Stimulated activated effector memory CD8-positive, alpha-beta T cell treated with anti-CD3 and anti-CD28 coated beads, Interleukin-12 subunit alpha, Interleukin-12 subunit beta, amount 100 ng/mL, for 72 hours (primary cell): ENCODE data around the gene ARX.

Experiments
- ATAC-seq: fragments of 150-1000 bp; cut with Tn5 transposase; 2 replicates; pipeline ENCODE4 v1.10.0; 2021
- DNase-seq, 2 donors: peaks; one replicate each; pipeline ENCODE4 v3.0.0; 2021 to 2022; ENCODE audit warnings: low spot score in 2 of 2
- H3K27ac Mint-ChIP-seq: one replicate; pipeline ENCODE4 v1.8.0; 2022; ENCODE audit warnings: mild to moderate bottlenecking, mixed read lengths
- H3K36me3 Mint-ChIP-seq: one replicate; pipeline ENCODE4 v1.8.0; 2022; ENCODE audit warnings: mild to moderate bottlenecking, mixed read lengths
- H3K4me1 Mint-ChIP-seq: one replicate; pipeline ENCODE4 v1.8.0; 2022; ENCODE audit warnings: mixed read lengths
- H3K4me3 Mint-ChIP-seq: one replicate; pipeline ENCODE4 v1.8.0; 2022; ENCODE audit warnings: mild to moderate bottlenecking, mixed read lengths
- H3K9me3 Mint-ChIP-seq: one replicate; pipeline ENCODE4 v1.8.0; 2022; ENCODE audit warnings: mixed read lengths

ARX gene

DNA sequence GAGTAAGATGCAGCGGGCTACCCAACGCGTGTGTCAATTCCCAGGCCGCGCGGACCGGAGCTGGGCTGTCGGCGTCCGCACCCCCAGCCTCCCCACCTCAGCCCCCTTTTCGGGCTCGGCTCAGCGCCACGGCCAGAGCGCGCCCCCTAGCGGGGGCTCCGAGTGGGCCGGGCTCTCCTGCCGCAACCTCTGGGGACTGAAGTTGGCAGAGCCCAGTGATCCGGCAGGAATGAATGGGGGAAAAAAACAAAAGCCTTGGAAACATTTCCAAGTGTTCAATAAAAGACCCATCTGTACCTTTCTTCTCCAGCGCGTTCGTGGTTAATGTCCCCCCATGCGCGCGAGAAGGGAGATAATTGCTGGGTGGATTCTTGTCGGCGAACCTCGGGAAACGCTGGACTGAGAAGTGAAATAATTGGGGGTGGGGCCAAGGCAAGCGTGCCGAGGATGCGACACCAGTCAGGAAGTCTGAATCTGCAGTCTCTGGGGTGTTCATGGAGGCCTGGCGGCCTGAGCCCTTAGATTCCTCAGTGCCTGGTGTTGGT, 5.2 kb upstream of the ARX start:
- Mint-ChIP-seq H3K4me3 (peak overlapping the region; percentile 36), H3K36me3 (no peaks in the 10 kb centered on the region), H3K27ac (no peak overlapping the region), H3K9me3 (no peaks in the 10 kb centered on the region), H3K4me1 (peaks cover 36% of the 10 kb centered on the region)
- peak in 1 of 2 donors; percentile 25 for DNase-seq
- peak; percentile 68 for ATAC-seq

DNA sequence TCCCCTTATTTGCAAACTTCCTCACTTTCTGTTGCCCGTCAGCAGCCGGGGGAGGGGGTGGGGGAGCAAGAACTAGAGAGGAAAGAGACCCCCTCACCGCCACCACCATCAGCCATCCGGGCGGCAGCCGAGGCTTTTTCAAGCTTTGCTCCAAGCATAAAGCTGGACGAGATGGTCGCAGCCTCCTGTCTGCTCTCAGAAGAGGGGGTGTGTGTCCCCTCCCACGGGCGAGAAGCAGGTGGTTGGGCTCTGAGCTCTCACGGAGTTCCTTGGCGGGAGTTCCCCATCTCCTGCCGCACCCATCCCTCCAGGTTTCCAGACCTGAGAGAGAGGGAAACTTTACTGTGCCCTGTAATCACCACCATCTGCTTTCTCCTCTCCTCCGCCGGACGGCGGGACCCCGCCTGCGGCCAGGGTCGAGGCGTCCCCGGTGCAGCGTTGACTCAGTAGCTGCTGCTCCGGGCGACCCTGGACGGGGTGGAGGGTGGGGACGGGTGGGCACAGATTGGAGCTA, 4.7 kb upstream of the ARX start:
- peak; percentile 36 for ATAC-seq
- H3K27ac Mint-ChIP-seq = no peak overlapping the region
- H3K4me3 Mint-ChIP-seq = peak overlapping the region; percentile 42
- H3K36me3 Mint-ChIP-seq = no peaks in the 10 kb centered on the region
- H3K4me1 Mint-ChIP-seq = peaks cover 36% of the 10 kb centered on the region
- no peaks in the 10 kb centered on the region for H3K9me3 Mint-ChIP-seq
- DNase-seq = no peak

GRCh38 chrX:25019707-25020390, 4.1 kb upstream of the ARX start:
- Mint-ChIP-seq H3K36me3 (no peaks in the 10 kb centered on the region), H3K27ac (no peak overlapping the region), H3K4me3 (peak overlapping the region; percentile 42), H3K4me1 (peaks cover 36% of the 10 kb centered on the region), H3K9me3 (no peaks in the 10 kb centered on the region)
- DNase-seq = no peak
- ATAC-seq = no peak

- H3K9me3 Mint-ChIP-seq = no peaks in the 10 kb centered on the region
- no peak overlapping the region for H3K4me3 Mint-ChIP-seq
- DNase-seq = no peak
- H3K36me3 Mint-ChIP-seq = no peaks in the 10 kb centered on the region
- peaks cover 30% of the 10 kb centered on the region for H3K4me1 Mint-ChIP-seq
- ATAC-seq = no peak
- no peak overlapping the region for H3K27ac Mint-ChIP-seq
Observed at GRCh38 chrX:25018682-25019081, 2.9 kb upstream of the ARX start.

DNA sequence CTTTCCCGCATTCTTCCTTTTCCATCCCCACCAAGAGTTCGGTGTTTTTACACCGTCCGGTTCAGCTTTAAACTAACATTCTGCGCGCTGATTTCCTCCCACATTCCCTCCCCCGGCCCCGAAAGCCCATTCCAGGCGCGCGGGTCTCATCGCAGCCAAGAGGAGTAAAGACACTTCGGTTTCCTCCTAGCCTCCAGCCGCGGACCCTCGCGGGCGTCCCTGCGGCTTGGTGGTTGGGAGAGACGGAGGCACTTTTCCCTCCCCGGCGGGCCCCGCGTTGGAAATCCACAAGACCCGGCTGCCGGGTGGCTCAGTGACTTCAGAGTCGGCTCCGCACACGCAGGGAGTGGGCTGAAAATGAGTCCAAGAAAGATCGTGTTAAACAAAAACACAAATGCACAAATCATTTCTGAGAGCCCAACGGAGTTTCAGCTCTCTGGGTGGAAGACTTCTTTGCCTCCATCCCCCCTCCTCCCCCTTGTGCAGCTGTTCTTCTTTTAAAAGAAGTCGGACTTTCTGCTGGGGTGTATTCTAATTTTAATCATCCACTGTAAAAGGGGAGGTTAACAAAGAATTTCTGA, 2.0 kb upstream of the ARX start:
- H3K36me3 Mint-ChIP-seq = no peaks in the 10 kb centered on the region
- no peaks in the 10 kb centered on the region for H3K9me3 Mint-ChIP-seq
- DNase-seq (no peak), ATAC-seq (no peak)
- H3K4me3 Mint-ChIP-seq = peak overlapping the region; percentile 24
- peaks cover 26% of the 10 kb centered on the region for H3K4me1 Mint-ChIP-seq
- H3K27ac Mint-ChIP-seq = no peak overlapping the region

- H3K9me3 Mint-ChIP-seq = no peaks in the 10 kb centered on the region
- ATAC-seq (no peak), DNase-seq (no peak)
- no peaks in the 10 kb centered on the region for H3K36me3 Mint-ChIP-seq
- H3K4me1 Mint-ChIP-seq = peaks cover 23% of the 10 kb centered on the region
- no peak overlapping the region for H3K27ac Mint-ChIP-seq
- peak overlapping the region; percentile 24 for H3K4me3 Mint-ChIP-seq
Observed at GRCh38 chrX:25016938-25017598, 1.3 kb upstream of the ARX start.

- Mint-ChIP-seq H3K4me3 (no peak overlapping the region), H3K27ac (no peak overlapping the region), H3K9me3 (no peaks in the 10 kb centered on the region), H3K4me1 (peaks cover 15% of the 10 kb centered on the region), H3K36me3 (no peaks in the 10 kb centered on the region)
- no peak for DNase-seq
- no peak for ATAC-seq
Observed at GRCh38 chrX:25016361-25016671, 551 bp upstream of the ARX start.

DNA sequence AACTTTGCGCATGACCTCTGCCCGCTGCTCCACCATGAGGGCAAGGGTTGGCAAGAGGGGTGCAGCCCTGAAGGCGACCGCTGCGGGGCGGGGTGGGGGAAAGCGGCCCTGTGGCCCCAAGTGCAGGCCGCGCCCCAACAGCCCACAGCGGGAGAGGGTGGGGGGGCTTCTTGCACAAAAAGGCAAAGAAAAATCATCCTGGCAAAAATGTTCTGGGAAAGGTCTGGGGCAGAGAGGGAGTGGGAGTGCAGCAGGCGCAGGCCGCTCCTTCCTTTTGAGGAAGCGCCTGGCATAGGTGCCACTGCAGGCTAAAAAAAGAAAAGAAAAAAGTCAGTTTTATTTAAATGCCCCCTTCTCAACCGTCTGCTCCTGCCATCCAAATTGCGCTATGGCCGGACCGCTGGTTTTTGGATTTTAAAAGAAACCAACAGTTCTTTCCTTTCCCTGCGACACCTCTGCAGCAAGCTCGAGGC, 1.4 kb downstream of the ARX start:
- H3K27ac Mint-ChIP-seq = no peak overlapping the region
- no peaks in the 10 kb centered on the region for H3K9me3 Mint-ChIP-seq
- peaks cover 11% of the 10 kb centered on the region for H3K4me1 Mint-ChIP-seq
- ATAC-seq (no peak), DNase-seq (no peak)
- no peaks in the 10 kb centered on the region for H3K36me3 Mint-ChIP-seq
- H3K4me3 Mint-ChIP-seq = peak overlapping the region; percentile 72

- Mint-ChIP-seq H3K4me3 (peak overlapping the region; percentile 72), H3K27ac (no peak overlapping the region), H3K36me3 (no peaks in the 10 kb centered on the region), H3K4me1 (peaks cover 11% of the 10 kb centered on the region), H3K9me3 (no peaks in the 10 kb centered on the region)
- DNase-seq (no peak), ATAC-seq (peak; percentile 50)
Observed at GRCh38 chrX:25013632-25014365, 2.0 kb downstream of the ARX start.

- peaks cover 11% of the 10 kb centered on the region for H3K4me1 Mint-ChIP-seq
- H3K27ac Mint-ChIP-seq = no peak overlapping the region
- H3K36me3 Mint-ChIP-seq = no peaks in the 10 kb centered on the region
- H3K4me3 Mint-ChIP-seq = peak overlapping the region; percentile 72
- H3K9me3 Mint-ChIP-seq = no peaks in the 10 kb centered on the region
- DNase-seq (no peak), ATAC-seq (peak; percentile 60)
Observed at GRCh38 chrX:25012793-25013631, 2.8 kb downstream of the ARX start.

GRCh38 chrX:25012433-25012735, 3.4 kb downstream of the ARX start:
- peak overlapping the region; percentile 72 for H3K4me3 Mint-ChIP-seq
- no peak overlapping the region for H3K27ac Mint-ChIP-seq
- DNase-seq (no peak), ATAC-seq (no peak)
- H3K4me1 Mint-ChIP-seq = peaks cover 6% of the 10 kb centered on the region
- no peaks in the 10 kb centered on the region for H3K36me3 Mint-ChIP-seq
- H3K9me3 Mint-ChIP-seq = no peaks in the 10 kb centered on the region

DNA sequence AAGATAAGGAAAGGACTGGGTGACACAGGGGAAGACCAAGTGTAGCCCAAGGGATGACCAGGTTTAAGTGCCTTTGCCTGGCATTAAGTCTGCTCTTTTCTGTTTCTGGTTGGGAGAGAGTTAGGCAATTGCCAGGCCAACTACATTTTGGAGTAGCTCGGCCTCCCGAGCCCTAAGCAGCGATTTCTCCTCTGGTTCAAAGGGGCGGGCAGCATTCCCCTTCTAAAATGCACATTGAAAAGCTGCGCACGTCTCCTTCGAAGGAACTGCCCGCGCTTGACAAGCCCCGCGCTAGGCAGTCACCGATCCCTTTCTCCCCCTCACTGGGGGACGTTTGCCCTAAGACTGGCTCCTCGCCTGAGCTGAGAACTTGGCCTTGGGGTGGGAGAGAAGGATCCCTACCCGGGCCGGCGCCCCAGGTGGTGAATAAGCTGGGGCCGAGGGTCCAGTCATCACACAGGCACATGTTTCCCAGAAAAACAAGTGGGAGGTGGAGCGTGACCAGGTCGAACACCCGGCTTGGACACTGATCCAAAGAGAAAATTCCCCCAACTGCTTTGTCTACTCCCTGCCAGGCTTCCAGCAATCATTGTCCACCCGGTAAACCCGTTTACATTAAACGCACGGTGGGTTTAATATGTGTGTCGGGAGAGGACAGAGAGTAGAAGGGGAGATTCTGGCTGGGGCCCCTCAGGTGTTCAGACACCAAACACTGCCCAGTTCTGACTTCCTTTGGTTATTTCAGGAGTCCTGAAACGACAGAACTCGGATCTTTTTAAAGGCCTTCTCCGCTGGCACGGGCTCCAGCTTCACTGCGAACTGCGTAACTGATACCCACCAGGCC, 4.0 kb downstream of the ARX start:
- no peaks in the 10 kb centered on the region for H3K9me3 Mint-ChIP-seq
- H3K4me1 Mint-ChIP-seq = peaks cover 7% of the 10 kb centered on the region
- H3K36me3 Mint-ChIP-seq = no peaks in the 10 kb centered on the region
- H3K27ac Mint-ChIP-seq = no peak overlapping the region
- DNase-seq = no peak
- H3K4me3 Mint-ChIP-seq = peak overlapping the region; percentile 72
- no peak for ATAC-seq

- H3K27ac Mint-ChIP-seq = no peak overlapping the region
- no peaks in the 10 kb centered on the region for H3K9me3 Mint-ChIP-seq
- H3K4me3 Mint-ChIP-seq = no peak overlapping the region
- peaks cover 16% of the 10 kb centered on the region for H3K4me1 Mint-ChIP-seq
- no peaks in the 10 kb centered on the region for H3K36me3 Mint-ChIP-seq
- no peak for DNase-seq
- ATAC-seq = no peak
Observed at GRCh38 chrX:25010784-25011588, 4.8 kb downstream of the ARX start.
